ENCODE data around the gene UBE2O. TPM values are rescaled to one million over a fixed set of nuclear protein-coding genes. Genes with fewer than 3 reads are reported as not detected.

The UBE2O gene
- total and polyA plus RNA-seq, 3 experiments from 2014 or later: 14.9 to 35.0 (median 33.6) TPM

- POLR2A ChIA-PET: no interaction called here
- DNase-seq: no peak
- Histone ChIP-seq H3K4me1 (ENCODE audit: insufficient read depth, low read length) (peaks cover 9% of the 10 kb centered on the region), H3K4me3 (ENCODE audit: low read length) (no peak overlapping the region), H3K9me3 (ENCODE audit: low read length) (no peaks in the 10 kb centered on the region), H3K27me3 (ENCODE audit: insufficient read depth, low read length, poor library complexity, severe bottlenecking) (no peaks in the 10 kb centered on the region), H3K36me3 (ENCODE audit: insufficient read depth, low read length) (no peaks in the 10 kb centered on the region), H3K27ac (ENCODE audit: low read depth, low read length) (no peak overlapping the region)
- Mint-ChIP-seq H3K4me1 (peaks cover 15 to 20% (median 20%) of the 10 kb centered on the region in 3 donors), H3K36me3 (peaks cover 0 to 11% (median 0%) of the 10 kb centered on the region in 3 donors), H3K27ac (no peak overlapping the region), H3K9me3 (no peaks in the 10 kb centered on the region), H3K4me3 (peak overlapping the region in 1 of 7 donors; percentile 35), H3K27me3 (peaks cover 0 to 4% of the 10 kb centered on the region in 2 donors)
- CTCF ChIA-PET: interaction anchor here (7.0 kb wide), 1 partner anchor 28 kb away, joined by 46 read pairs; the partner anchor contains the start of gene SPHK1
These were observed 96.0 kb downstream of the UBE2O start for GRCh38 chr17:76356803-76357456.

GRCh38 chr17:76354747-76355310 is 98.1 kb downstream of the UBE2O start:
- ChIA-PET POLR2A (interaction anchor here (0.6 to 3.0 kb wide), 4 partner anchors 30 to 1025 kb away, joined by 3 to 27 read pairs (median 6); partner anchors contain the start of gene SPHK1), CTCF (interaction anchor here (0.7 to 7.0 kb wide), 4 partner anchors 10 to 43 kb away, joined by 3 to 46 read pairs (median 4); partner anchors contain the start of gene SPHK1)
- no peak for DNase-seq
- Mint-ChIP-seq H3K27me3 (peaks cover 0 to 4% of the 10 kb centered on the region in 2 donors), H3K27ac (peak overlapping the region in 1 of 8 donors; percentile 75), H3K4me3 (peak overlapping the region; percentile 54 to 99 (median 95)), H3K9me3 (no peaks in the 10 kb centered on the region), H3K4me1 (peaks cover 18 to 29% (median 24%) of the 10 kb centered on the region in 3 donors), H3K36me3 (peaks cover 0 to 13% (median 0%) of the 10 kb centered on the region in 3 donors)
- Histone ChIP-seq H3K9me3 (ENCODE audit: low read length) (no peaks in the 10 kb centered on the region), H3K4me3 (ENCODE audit: low read length) (no peak overlapping the region), H3K36me3 (ENCODE audit: insufficient read depth, low read length) (no peaks in the 10 kb centered on the region), H3K27ac (ENCODE audit: low read depth, low read length) (no peak overlapping the region), H3K4me1 (ENCODE audit: insufficient read depth, low read length) (peaks cover 9% of the 10 kb centered on the region), H3K27me3 (ENCODE audit: insufficient read depth, low read length, poor library complexity, severe bottlenecking) (no peaks in the 10 kb centered on the region)

- H3K27me3 Mint-ChIP-seq: peaks cover 0 to 4% of the 10 kb centered on the region in 2 donors
- Histone ChIP-seq H3K27me3 (ENCODE audit: insufficient read depth, low read length, poor library complexity, severe bottlenecking) (no peaks in the 10 kb centered on the region), H3K4me1 (ENCODE audit: insufficient read depth, low read length) (peaks cover 9% of the 10 kb centered on the region), H3K4me3 (ENCODE audit: low read length) (peak overlapping the region; percentile 87), H3K9me3 (ENCODE audit: low read length) (no peaks in the 10 kb centered on the region), H3K27ac (ENCODE audit: low read depth, low read length) (peak overlapping the region; percentile 77), H3K36me3 (ENCODE audit: insufficient read depth, low read length) (no peaks in the 10 kb centered on the region)
- peaks cover 18 to 29% (median 24%) of the 10 kb centered on the region in 3 donors for H3K4me1 Mint-ChIP-seq
- ChIA-PET POLR2A (interaction anchor here (0.6 to 3.0 kb wide), 7 partner anchors 28 to 1025 kb away, joined by 3 to 27 read pairs (median 3); partner anchors contain the start of gene SPHK1), CTCF (interaction anchor here (0.7 to 7.0 kb wide), 10 partner anchors 9 to 75 kb away, joined by 3 to 46 read pairs (median 4); partner anchors contain the start of gene SPHK1)
- no peaks in the 10 kb centered on the region for H3K9me3 Mint-ChIP-seq
- peaks cover 0 to 13% (median 0%) of the 10 kb centered on the region in 3 donors for H3K36me3 Mint-ChIP-seq
- H3K4me3 Mint-ChIP-seq: peak overlapping the region; percentile 90 to 100 (median 96)
- no peak for DNase-seq
- H3K27ac Mint-ChIP-seq: peak overlapping the region; percentile 77 to 100 (median 98)
These were observed 98.6 kb downstream of the UBE2O start for GRCh38 chr17:76354317-76354729.

GRCh38 chr17:76353599-76354316 is 99.2 kb downstream of the UBE2O start, which contains the start of gene PRPSAP1:
Gene PRPSAP1 (minus strand): TSS chr17:76353916. CDS start chr17:76353703, 213 bp downstream.
- Histone ChIP-seq H3K4me3 (ENCODE audit: low read length) (peak within 1 kb of the TSS; percentile 87), H3K27ac (ENCODE audit: low read depth, low read length) (peak within 1 kb of the TSS; percentile 77), H3K36me3 (ENCODE audit: insufficient read depth, low read length) (no peaks in the 10 kb centered on the region), H3K4me1 (ENCODE audit: insufficient read depth, low read length) (peaks cover 9% of the 10 kb centered on the region), H3K27me3 (ENCODE audit: insufficient read depth, low read length, poor library complexity, severe bottlenecking) (no peaks in the 10 kb centered on the region), H3K9me3 (ENCODE audit: low read length) (no peaks in the 10 kb centered on the region)
- CTCF ChIA-PET: interaction anchor here (0.7 to 7.0 kb wide), 11 partner anchors 9 to 74 kb away, joined by 3 to 46 read pairs (median 4); partner anchors contain the start of gene SPHK1
- peak; percentile 59 to 86 (median 82) for DNase-seq
- peaks cover 18 to 29% (median 24%) of the 10 kb centered on the region in 3 donors for H3K4me1 Mint-ChIP-seq
- H3K27me3 Mint-ChIP-seq: peaks cover 0 to 4% of the 10 kb centered on the region in 2 donors
- H3K4me3 Mint-ChIP-seq: peak within 1 kb of the TSS; percentile 90 to 100 (median 96)
- POLR2A ChIA-PET: interaction anchor here (0.6 to 3.0 kb wide), 8 partner anchors 28 to 372 kb away, joined by 3 to 27 read pairs (median 4); partner anchors contain the start of gene SPHK1
- peaks cover 0 to 13% (median 0%) of the 10 kb centered on the region in 3 donors for H3K36me3 Mint-ChIP-seq
- no peaks in the 10 kb centered on the region for H3K9me3 Mint-ChIP-seq
- peak within 1 kb of the TSS; percentile 77 to 100 (median 98) for H3K27ac Mint-ChIP-seq

- Histone ChIP-seq H3K27ac (ENCODE audit: low read depth, low read length) (peak overlapping the region; percentile 77), H3K36me3 (ENCODE audit: insufficient read depth, low read length) (no peaks in the 10 kb centered on the region), H3K9me3 (ENCODE audit: low read length) (no peaks in the 10 kb centered on the region), H3K4me3 (ENCODE audit: low read length) (peak overlapping the region; percentile 87), H3K4me1 (ENCODE audit: insufficient read depth, low read length) (peaks cover 9% of the 10 kb centered on the region), H3K27me3 (ENCODE audit: insufficient read depth, low read length, poor library complexity, severe bottlenecking) (no peaks in the 10 kb centered on the region)
- Mint-ChIP-seq H3K9me3 (no peaks in the 10 kb centered on the region), H3K27ac (peak overlapping the region in 7 of 8 donors; percentile 77 to 99 (median 82)), H3K36me3 (peaks cover 0 to 17% (median 0%) of the 10 kb centered on the region in 3 donors), H3K27me3 (peaks cover 0 to 4% of the 10 kb centered on the region in 2 donors), H3K4me3 (peak overlapping the region; percentile 90 to 100 (median 96)), H3K4me1 (peaks cover 18 to 29% (median 24%) of the 10 kb centered on the region in 3 donors)
- ChIA-PET POLR2A (interaction anchor here (0.7 to 3.0 kb wide), 7 partner anchors 29 to 374 kb away, joined by 3 to 27 read pairs (median 3); partner anchors contain the start of genes METTL23 and SPHK1), CTCF (interaction anchor here (0.9 to 7.0 kb wide), 10 partner anchors 8 to 73 kb away, joined by 3 to 46 read pairs (median 4); partner anchors contain the start of gene SPHK1)
- DNase-seq: peak in 3 of 5 donors; percentile 0 to 10 (median 3)
These were observed 99.9 kb downstream of the UBE2O start for GRCh38 chr17:76353004-76353598.

GRCh38 chr17:76351526-76352071 is 101.4 kb downstream of the UBE2O start:
- peaks cover 7 to 27% (median 9%) of the 10 kb centered on the region in 3 donors for H3K36me3 Mint-ChIP-seq
- POLR2A ChIA-PET: interaction anchor here (0.5 to 3.0 kb wide), 2 partner anchors 34 to 826 kb away, joined by 3 to 27 read pairs; partner anchors contain the start of gene SPHK1
- no peak for DNase-seq
- H3K27ac Mint-ChIP-seq: peak overlapping the region in 1 of 8 donors; percentile 78
- CTCF ChIA-PET: interaction anchor here (1.1 to 7.0 kb wide), 3 partner anchors 34 to 49 kb away, joined by 3 to 46 read pairs (median 21); partner anchors contain the start of gene SPHK1
- peak overlapping the region in 6 of 7 donors; percentile 9 to 92 (median 90) for H3K4me3 Mint-ChIP-seq
- H3K4me3 ChIP-seq (ENCODE audit: low read length): no peak overlapping the region
- H3K4me1 ChIP-seq (ENCODE audit: insufficient read depth, low read length): peaks cover 9% of the 10 kb centered on the region
- no peaks in the 10 kb centered on the region for H3K27me3 ChIP-seq (ENCODE audit: insufficient read depth, low read length, poor library complexity, severe bottlenecking)
- no peaks in the 10 kb centered on the region for H3K27me3 Mint-ChIP-seq
- no peaks in the 10 kb centered on the region for H3K9me3 ChIP-seq (ENCODE audit: low read length)
- no peaks in the 10 kb centered on the region for H3K9me3 Mint-ChIP-seq
- peaks cover 4% of the 10 kb centered on the region for H3K36me3 ChIP-seq (ENCODE audit: insufficient read depth, low read length)
- no peak overlapping the region for H3K27ac ChIP-seq (ENCODE audit: low read depth, low read length)
- peaks cover 18 to 29% (median 24%) of the 10 kb centered on the region in 3 donors for H3K4me1 Mint-ChIP-seq

All from CD8-positive, alpha-beta memory T cell (primary cell).